H9 (cell line): ENCODE results near the gene CAB39. TPM values are rescaled to one million over a fixed set of nuclear protein-coding genes. Genes with fewer than 3 reads are reported as not detected.

ENCODE experiments used
- DNase-seq: peaks from one replicate; pipeline ENCODE4 v3.0.0-alpha.2; 2017
- H2AFZ ChIP-seq: one replicate; pipeline ENCODE4 v1.6.1; 2013; ENCODE audit warnings: mild to moderate bottlenecking, low read length, control low read depth, moderate library complexity
- H2AK5ac ChIP-seq: 2 replicates; pipeline ENCODE4 v1.6.1; 2013; ENCODE audit warnings: low read length, control low read depth, mixed read lengths; ENCODE audit not compliant: insufficient read length
- H2BK120ac ChIP-seq: one replicate; pipeline ENCODE4 v1.6.1; 2013; ENCODE audit warnings: low read depth, mild to moderate bottlenecking, low read length, control low read depth, inconsistent platforms; ENCODE audit not compliant: poor library complexity, severe bottlenecking
- H2BK12ac ChIP-seq: 2 replicates; pipeline ENCODE4 v1.6.1; 2013; ENCODE audit warnings: low read length, control low read depth, mixed read lengths, low read depth; ENCODE audit not compliant: insufficient read length
- H2BK15ac ChIP-seq: 2 replicates; pipeline ENCODE4 v1.6.1; 2013; ENCODE audit warnings: low read depth, low read length, control low read depth
- H2BK20ac ChIP-seq: one replicate; pipeline ENCODE4 v1.6.1; 2013; ENCODE audit warnings: low read depth, mild to moderate bottlenecking, low read length, control low read depth, inconsistent platforms; ENCODE audit not compliant: poor library complexity, severe bottlenecking
- H2BK5ac ChIP-seq: 2 replicates; pipeline ENCODE4 v1.6.1; 2013; ENCODE audit warnings: low read length, control low read depth, mixed read lengths; ENCODE audit not compliant: insufficient read length
- H3K14ac ChIP-seq: 2 replicates; pipeline ENCODE4 v1.6.1; 2013; ENCODE audit warnings: low read length, control low read depth; ENCODE audit not compliant: insufficient read depth
- H3K18ac ChIP-seq: 2 replicates; pipeline ENCODE4 v1.6.1; 2013; ENCODE audit warnings: low read depth, mild to moderate bottlenecking, mixed read lengths, low read length, control low read depth; ENCODE audit not compliant: insufficient read length
- H3K23ac ChIP-seq: 2 replicates; pipeline ENCODE4 v1.6.1; 2013; ENCODE audit warnings: low read length, control low read depth, mixed read lengths, low read depth; ENCODE audit not compliant: insufficient read length
- H3K23me2 ChIP-seq: 2 replicates; pipeline ENCODE4 v1.6.1; 2013; ENCODE audit warnings: low read depth, mild to moderate bottlenecking, mixed read lengths, low read length, control low read depth; ENCODE audit not compliant: insufficient read length, poor library complexity, severe bottlenecking
- H3K27ac ChIP-seq: 2 replicates; pipeline ENCODE4 v1.5.1; 2013; ENCODE audit warnings: low read length, control low read depth, mixed read lengths, low read depth; ENCODE audit not compliant: insufficient read length
- H3K27me3 ChIP-seq: 2 replicates; pipeline ENCODE4 v1.6.1; 2013; ENCODE audit warnings: low read length, control low read depth, inconsistent platforms; ENCODE audit not compliant: insufficient read depth
- H3K4ac ChIP-seq: 2 replicates; pipeline ENCODE4 v1.6.1; 2013; ENCODE audit warnings: low read depth, mild to moderate bottlenecking, control low read depth, inconsistent platforms, low read length, moderate library complexity
- H3K4me1 ChIP-seq: 2 replicates; pipeline ENCODE4 v1.6.1; 2013; ENCODE audit warnings: low read length, control low read depth, inconsistent platforms; ENCODE audit not compliant: insufficient read depth
- H3K4me2 ChIP-seq: 2 replicates; pipeline ENCODE4 v1.6.1; 2013; ENCODE audit warnings: low read length, control low read depth, mixed read lengths; ENCODE audit not compliant: insufficient read length, insufficient read depth
- H3K56ac ChIP-seq: 2 replicates; pipeline ENCODE4 v1.6.1; 2013; ENCODE audit warnings: low read depth, mild to moderate bottlenecking, mixed read lengths, low read length, control low read depth; ENCODE audit not compliant: insufficient read length
- H3K79me1 ChIP-seq: 2 replicates; pipeline ENCODE4 v1.6.1; 2013; ENCODE audit warnings: low read depth, mild to moderate bottlenecking, moderate library complexity, low read length, control low read depth, inconsistent platforms; ENCODE audit not compliant: insufficient read depth, poor library complexity, severe bottlenecking
- H3K79me2 ChIP-seq: 2 replicates; pipeline ENCODE4 v1.6.1; 2013; ENCODE audit warnings: low read length, control low read depth, inconsistent platforms; ENCODE audit not compliant: insufficient read depth
- H3K9ac ChIP-seq: 2 replicates; pipeline ENCODE4 v1.6.1; 2013; ENCODE audit warnings: low read length, control low read depth, mixed read lengths; ENCODE audit not compliant: insufficient read length; ENCODE audit errors: extremely low read depth
- H3K9me3 ChIP-seq: one replicate; pipeline ENCODE4 v1.6.1; 2013; ENCODE audit warnings: low read depth, low read length, inconsistent platforms; ENCODE audit not compliant: control insufficient read depth
- H3T11ph ChIP-seq: one replicate; pipeline ENCODE4 v1.6.1; 2013; ENCODE audit warnings: mild to moderate bottlenecking, low read length, control low read depth, inconsistent platforms
- H4K20me1 ChIP-seq: one replicate; pipeline ENCODE4 v1.6.1; 2013; ENCODE audit not compliant: control insufficient read depth, insufficient read length, insufficient read depth
- H4K5ac ChIP-seq: 2 replicates; pipeline ENCODE4 v1.6.1; 2013; ENCODE audit warnings: low read depth, mild to moderate bottlenecking, mixed read lengths, low read length, control low read depth; ENCODE audit not compliant: insufficient read length
- H4K8ac ChIP-seq: replicated peaks from 2 replicates; pipeline ENCODE4 v1.6.1; 2013; ENCODE audit warnings: low read length, control low read depth, mixed read lengths, low read depth; ENCODE audit not compliant: insufficient read length
- H4K91ac ChIP-seq: 2 replicates; pipeline ENCODE4 v1.6.1; 2013; ENCODE audit warnings: low read depth, mild to moderate bottlenecking, moderate library complexity, mixed read lengths, low read length, control low read depth; ENCODE audit not compliant: insufficient read length
- H3K27ac Mint-ChIP-seq, 3 experiments: 2 replicates in 2 of 3; 3 replicates in 1 of 3; pipeline ENCODE4 v1.8.0; 2020 to 2021; ENCODE audit warnings: mixed read lengths in 3 of 3, mild to moderate bottlenecking in 1 of 3, moderate library complexity in 1 of 3
- H3K27me3 Mint-ChIP-seq: 2 replicates; pipeline ENCODE4 v1.8.0; 2021; ENCODE audit warnings: low read depth, mild to moderate bottlenecking, moderate library complexity, mixed read lengths
- H3K36me3 Mint-ChIP-seq, 3 experiments: 2 replicates in 2 of 3; 3 replicates in 1 of 3; pipeline ENCODE4 v1.8.0; 2020 to 2021; ENCODE audit warnings: low read depth in 3 of 3, mixed read lengths in 3 of 3; ENCODE audit not compliant: insufficient read depth in 1 of 3
- H3K4me1 Mint-ChIP-seq, 2 experiments: 2 replicates each; pipeline ENCODE4 v1.8.0; 2020; ENCODE audit warnings: mixed read lengths in 2 of 2
- H3K4me3 Mint-ChIP-seq, 2 experiments: 2 replicates in 1 of 2; 3 replicates in 1 of 2; pipeline ENCODE4 v1.8.0; 2020 to 2021; ENCODE audit warnings: mild to moderate bottlenecking in 2 of 2, mixed read lengths in 2 of 2, moderate library complexity in 1 of 2
- H3K9me3 Mint-ChIP-seq, 2 experiments: 2 replicates in 1 of 2; 3 replicates in 1 of 2; pipeline ENCODE4 v1.8.0; 2020; ENCODE audit warnings: mild to moderate bottlenecking in 2 of 2, mixed read lengths in 2 of 2, moderate library complexity in 1 of 2
- WGBS: extraction: QIAGEN DNeasy Blood & Tissue Kit; methylation state at CpG from one replicate; pipeline ENCODE4 v1.1.7; 2013; ENCODE audit warnings: missing lambda C conversion rate, low lambda C conversion rate, mixed read lengths; ENCODE audit not compliant: insufficient read length; ENCODE audit errors: extremely low coverage; 5-methylcytosine and 5-hydroxymethylcytosine counted together
- total RNA-seq: library from RNA; stranded (reverse); gene quantifications from 2 replicates; pipeline ENCODE4 v1.2.1, GENCODE V29; 2021
- TF ChIP-seq, protein P1 (sequence below): fragments of 200-600 bp; sonication (generic); conservative IDR thresholded peaks from 3 replicates; pipeline ENCODE4 v1.8.0; 2021; ENCODE audit warnings: antibody characterized with exemption, mild to moderate bottlenecking

CAB39 gene
- total RNA-seq, 1 experiment from 2014 or later: 42.7 TPM

DNA sequence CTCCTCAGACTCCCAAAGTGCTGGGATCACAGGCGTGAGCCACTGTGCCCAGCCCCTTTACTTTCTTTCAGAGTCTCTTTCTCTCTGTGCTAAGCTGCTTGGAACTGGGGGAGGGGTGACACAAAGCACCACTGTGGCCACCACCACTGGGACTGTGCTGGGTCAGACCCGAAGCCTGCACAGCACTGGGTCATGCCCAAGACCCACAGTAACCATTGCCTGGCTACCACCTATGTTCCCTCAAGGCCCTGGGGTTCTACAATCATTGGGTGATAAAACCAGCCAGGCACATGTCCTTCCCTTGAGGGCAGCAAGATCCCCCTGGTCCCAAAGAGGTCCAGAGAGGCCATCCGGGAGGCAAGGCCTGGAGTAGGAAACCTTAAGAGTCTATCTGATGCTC is 9.1 kb upstream of the CAB39 start:
- Histone ChIP-seq H3K56ac (no peak overlapping the region), H4K5ac (no peak overlapping the region), H2AK5ac (no peak overlapping the region), H2BK12ac (no peak overlapping the region), H4K91ac (no peak overlapping the region), H2BK20ac (no peak overlapping the region), H2BK15ac (no peak overlapping the region), H3K79me2 (no peaks in the 10 kb centered on the region), H3K79me1 (no peaks in the 10 kb centered on the region), H2BK120ac (no peak overlapping the region), H3K9ac (no peak overlapping the region), H3K4me2 (no peak overlapping the region), H3K23me2 (no peaks in the 10 kb centered on the region), H3K27ac (no peak overlapping the region), H3K18ac (no peak overlapping the region), H3K23ac (no peak overlapping the region), H2BK5ac (no peak overlapping the region), H3T11ph (no peak overlapping the region), H4K20me1 (no peaks in the 10 kb centered on the region), H3K14ac (no peak overlapping the region), H3K4ac (no peak overlapping the region), H3K9me3 (no peaks in the 10 kb centered on the region), H4K8ac (no peak overlapping the region), H3K4me1 (no peaks in the 10 kb centered on the region), H2AFZ (no peak overlapping the region), H3K27me3 (no peaks in the 10 kb centered on the region)
- WGBS: no CpG with 5 or more reads among the region's 3 CpGs
- no peak for DNase-seq
- TF ChIP-seq, protein P1, sequence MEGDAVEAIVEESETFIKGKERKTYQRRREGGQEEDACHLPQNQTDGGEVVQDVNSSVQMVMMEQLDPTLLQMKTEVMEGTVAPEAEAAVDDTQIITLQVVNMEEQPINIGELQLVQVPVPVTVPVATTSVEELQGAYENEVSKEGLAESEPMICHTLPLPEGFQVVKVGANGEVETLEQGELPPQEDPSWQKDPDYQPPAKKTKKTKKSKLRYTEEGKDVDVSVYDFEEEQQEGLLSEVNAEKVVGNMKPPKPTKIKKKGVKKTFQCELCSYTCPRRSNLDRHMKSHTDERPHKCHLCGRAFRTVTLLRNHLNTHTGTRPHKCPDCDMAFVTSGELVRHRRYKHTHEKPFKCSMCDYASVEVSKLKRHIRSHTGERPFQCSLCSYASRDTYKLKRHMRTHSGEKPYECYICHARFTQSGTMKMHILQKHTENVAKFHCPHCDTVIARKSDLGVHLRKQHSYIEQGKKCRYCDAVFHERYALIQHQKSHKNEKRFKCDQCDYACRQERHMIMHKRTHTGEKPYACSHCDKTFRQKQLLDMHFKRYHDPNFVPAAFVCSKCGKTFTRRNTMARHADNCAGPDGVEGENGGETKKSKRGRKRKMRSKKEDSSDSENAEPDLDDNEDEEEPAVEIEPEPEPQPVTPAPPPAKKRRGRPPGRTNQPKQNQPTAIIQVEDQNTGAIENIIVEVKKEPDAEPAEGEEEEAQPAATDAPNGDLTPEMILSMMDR: no peak
- Mint-ChIP-seq H3K9me3 (peaks cover 3 to 5% of the 10 kb centered on the region in 2 experiments; a peak in 3 of 5 replicates), H3K36me3 (peaks cover 0 to 5% (median 0%) of the 10 kb centered on the region in 3 experiments; a peak in 3 of 7 replicates), H3K27me3 (no peaks in the 10 kb centered on the region), H3K4me1 (no peaks in the 10 kb centered on the region; a peak in 1 of 4 replicates), H3K4me3 (no peak overlapping the region), H3K27ac (no peak overlapping the region)
